HG02610 (cell line): ENCODE results near the gene SLC22A6.
"Not testable (repeated sequence)": the region's sequence is repeated elsewhere in the genome, so short reads cannot be mapped to it uniquely, and the experiment has no call there.

Experiments
- ATAC-seq: cut with Tn5 transposase; IDR thresholded peaks from one replicate; pipeline ENCODE4 v1.9.1; 2021; ENCODE audit warnings: mild to moderate bottlenecking, moderate library complexity; ENCODE audit not compliant: unreplicated experiment

The SLC22A6 gene

DNA sequence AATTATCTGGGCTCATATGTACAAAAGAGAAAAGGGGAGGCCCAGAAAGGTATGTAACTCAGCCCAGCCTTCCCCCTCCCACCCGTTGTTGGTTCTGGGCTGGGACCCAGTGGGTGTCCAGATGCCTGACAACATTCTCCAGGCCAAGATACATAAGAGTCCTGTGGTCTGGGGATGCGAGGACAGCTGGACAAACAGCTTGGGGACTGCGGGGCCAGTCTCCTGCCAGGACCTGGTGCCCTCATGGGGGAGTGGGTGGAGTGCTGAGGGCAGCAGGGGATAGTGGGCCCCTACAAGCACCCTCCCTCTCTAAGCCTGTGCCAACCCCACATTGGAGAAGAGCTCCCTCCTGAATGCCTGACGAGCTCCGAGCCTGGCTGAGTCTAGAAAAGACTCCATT is 3.5 kb upstream of the SLC22A6 start:
- no peak for ATAC-seq

DNA sequence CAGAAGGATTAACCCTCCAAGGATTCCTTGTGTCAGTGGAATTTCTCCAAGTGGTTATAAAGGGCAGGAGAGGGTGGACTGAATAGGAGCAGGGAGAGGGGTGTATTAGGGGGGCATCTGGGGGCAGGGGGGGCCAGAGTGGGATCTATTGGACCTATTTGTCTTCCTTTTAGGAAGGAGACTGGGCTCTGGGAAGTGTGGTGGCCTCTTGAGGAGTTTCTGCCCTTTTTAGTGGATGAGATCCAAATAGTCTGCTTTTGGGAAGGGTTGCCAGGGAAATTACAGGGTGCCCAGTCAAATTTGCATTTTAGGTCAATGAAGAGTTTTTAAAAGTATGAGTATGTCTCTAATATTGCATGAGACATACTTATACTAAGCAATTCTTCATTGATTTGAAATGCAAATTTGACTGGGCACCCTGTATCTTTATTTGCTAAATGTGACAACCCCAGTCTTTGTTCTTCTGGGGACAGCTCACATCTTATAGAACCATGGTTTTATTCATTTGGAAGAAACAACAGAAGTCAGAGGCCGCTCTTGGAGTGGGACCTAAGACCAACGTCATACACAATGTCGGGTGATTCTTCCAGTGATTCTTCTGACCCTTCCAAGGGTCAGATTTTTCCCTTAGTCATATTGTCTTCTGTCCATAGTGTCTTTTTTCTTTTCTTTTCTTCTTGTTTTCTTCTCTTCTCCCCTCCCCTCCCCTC is 429 bp upstream of the SLC22A6 start:
- ATAC-seq, result no peak

DNA sequence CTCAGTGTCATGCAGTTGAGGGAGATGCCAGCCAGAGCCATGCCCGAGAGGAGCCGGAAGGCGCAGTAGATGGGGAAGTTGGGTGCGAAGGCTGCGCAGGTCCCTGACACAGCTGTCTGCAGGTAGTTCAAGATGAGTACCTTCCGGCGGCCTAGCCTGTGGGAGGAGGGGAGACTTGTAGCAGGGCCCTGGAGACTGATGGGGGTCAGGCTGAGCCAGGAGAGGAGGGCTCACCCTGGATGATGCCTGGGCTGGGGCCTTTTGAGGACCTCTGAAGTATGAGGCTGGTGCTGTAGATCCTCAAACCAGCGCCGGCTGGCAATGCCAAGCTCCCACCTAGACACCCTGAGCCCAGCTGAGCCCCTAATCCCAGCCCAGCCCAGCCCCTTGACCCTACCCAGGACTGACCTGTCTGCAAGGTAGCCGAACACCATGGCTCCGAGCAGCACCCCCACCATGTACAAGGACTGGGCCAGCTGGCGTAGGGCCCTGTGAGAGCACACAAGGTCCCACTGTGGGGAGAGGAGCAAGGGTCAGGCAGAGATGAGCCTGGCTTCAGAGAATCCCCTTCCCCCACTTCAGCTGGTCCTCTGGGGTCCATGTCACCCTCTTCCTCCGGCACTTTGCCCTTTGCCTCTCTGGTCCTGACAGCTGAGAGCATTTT is 1.1 kb downstream of the SLC22A6 start:
- ATAC-seq, result no peak

DNA sequence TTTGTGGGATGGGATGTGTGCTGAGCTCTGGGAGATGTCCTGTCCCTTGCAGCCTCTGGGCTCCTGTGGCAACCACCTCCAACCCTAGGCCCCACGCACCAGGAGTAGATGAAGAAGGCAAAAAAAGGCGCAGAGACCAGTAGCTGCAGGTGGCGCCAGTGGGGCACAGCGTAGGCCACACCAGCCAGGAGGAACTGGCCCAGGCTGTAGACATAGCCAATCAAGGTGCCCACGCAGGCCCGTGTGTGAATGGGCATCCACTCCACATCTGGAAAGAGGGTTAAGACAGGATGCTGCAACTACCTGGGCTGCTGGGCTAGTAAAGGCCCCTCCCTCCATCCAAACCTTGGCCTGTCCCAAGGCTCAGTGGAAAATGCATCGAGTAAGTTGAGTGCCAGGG is 3.0 kb downstream of the SLC22A6 start:
- no peak for ATAC-seq

DNA sequence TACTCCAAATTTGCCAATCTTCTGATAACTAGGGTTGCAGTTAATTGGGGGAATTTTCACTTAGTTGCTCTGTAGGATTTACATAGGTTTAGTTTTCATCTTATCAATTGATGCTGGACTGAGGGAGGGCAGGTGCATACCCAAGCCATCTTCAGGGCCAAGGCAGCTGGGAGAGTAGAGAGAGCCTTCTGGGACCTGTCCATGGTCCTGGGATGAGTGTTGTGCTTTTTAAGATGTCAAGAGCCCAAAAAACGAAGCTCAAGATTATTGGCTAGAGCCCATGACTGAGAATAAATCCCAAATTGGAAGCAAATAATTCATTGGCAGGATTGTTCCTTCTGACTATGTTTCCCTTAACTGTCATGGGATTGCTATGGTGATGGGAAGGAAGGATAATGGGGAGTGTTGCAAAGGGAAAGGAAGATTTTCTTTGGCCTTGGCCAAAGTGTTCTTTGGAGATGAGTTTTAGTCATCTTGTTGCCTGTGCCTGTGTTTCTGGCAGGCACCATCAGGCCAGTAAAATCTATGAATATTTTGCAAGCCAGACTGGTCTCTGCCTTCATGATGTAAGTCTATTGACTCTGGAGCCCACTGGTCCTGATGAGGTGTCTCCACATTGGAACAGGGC is 4.5 kb downstream of the SLC22A6 start:
- no peak for ATAC-seq

DNA sequence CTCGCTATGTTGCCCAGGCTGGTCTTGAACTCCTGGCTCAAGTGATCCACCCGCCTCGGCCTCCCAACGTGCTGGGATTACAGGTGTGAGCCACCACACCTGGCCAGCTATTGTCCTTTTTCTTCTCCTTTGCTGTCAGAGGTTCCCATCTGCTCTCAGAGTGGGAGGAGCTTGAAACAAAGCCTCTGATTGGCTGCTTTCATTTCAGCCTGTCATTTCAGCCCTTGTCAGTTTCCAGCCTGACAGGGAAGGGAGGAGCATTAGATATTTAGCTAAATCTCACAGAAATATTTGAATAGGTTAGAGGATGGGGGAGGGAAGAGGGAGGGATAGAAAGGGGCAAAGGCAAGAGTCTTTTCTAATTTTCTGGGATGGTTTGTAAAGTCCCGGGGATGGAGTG is 8.7 kb downstream of the SLC22A6 start:
- ATAC-seq, result no peak

DNA sequence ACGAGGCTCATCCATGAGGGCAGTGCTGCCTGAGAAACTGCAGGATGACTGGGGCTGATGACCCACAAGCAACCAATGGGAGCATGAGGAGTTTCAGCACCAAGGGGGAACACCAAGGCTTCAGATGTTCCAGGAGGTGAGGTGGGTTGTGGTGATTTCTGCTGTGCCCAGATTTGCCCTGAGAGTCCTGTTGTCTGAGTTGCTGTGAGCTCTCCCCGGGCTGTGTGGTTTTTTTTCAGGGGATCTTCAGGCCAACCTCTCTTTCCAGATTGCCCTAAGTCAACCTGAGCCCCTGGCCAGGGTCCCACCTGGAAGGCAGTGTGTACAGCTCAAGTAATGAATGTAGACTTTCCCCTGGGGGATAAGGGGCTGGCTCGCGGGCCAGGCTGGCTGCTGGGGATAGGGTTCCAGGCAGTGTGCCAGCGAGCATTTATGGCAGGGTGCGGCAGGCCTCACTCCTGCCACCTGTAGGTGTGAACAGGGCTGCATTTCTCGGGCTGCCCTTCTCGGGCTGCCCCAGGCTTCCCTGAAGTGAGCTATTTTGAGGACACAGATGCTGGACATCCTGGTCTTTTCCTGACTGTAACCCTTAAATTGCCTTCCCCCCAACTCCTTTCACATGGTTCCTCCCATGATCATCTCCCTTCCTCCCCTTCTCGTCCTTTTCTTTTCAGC is 9.8 kb downstream of the SLC22A6 start:
- no peak for ATAC-seq

DNA sequence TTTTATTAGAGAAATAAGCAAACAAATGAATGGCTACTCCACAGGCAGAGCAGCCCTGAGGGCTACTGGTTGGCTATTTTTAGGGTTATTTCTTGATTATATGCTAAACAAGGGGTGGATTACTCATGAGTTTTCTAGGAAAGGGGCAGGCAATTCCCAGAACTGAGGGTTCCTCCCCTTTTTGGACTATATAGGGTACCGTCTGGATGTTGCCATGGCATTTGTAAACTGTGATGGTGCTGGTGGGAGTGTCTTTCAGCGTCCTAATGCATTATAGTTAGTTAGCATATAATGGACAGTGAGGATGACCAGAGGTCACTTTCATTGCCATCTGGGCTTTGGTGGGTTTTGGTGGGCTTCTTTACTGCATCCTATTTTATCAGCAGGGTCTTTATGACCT is 19.2 kb downstream of the SLC22A6 start:
- no peak for ATAC-seq

DNA sequence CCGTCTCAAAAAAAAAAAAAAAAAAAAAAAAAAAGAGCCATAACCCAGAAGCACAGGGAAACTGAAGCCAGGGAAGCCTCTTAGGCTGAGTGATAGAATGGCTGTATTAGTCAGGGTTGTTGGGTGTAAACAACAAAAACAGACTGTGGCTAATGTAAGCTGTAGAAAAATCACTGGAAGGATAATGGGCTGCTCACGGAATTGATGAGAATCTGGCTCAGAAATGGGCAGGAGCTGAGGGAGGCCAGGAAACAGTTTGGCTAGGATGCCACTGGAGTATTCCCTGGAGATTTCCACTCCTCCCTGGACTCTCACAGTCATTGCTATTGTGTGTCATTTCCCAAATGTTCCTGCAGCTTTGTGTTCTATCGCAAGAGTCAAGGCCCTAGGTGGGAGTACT is 22.4 kb downstream of the SLC22A6 start:
- ATAC-seq, result no peak

DNA sequence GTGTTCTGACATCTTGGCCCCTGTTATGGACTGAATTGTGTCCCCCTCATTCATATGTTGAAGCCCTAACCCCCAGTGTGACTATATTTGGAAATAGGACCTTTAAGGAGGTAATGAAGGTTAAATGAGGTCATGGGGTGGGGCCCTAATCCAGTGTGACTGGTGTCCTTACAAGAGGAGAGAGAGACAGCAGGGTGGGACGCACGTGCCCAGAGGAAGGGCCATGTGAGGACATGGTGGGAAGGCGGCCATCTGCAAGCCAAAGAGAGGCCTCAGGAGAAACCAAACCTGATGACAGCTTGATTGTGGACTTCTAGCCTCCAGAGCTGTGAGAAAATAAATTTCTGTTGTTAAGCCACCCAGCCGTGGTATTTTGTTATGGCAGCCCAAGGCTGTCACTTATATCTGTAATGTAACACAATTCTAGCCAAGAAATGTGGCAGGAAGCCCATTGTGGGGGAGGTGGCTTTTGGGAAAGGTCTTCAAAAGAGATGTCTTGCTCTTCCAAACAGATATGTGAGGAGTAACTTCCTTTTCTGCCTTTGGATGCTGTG is 23.7 kb downstream of the SLC22A6 start:
- no peak for ATAC-seq

DNA sequence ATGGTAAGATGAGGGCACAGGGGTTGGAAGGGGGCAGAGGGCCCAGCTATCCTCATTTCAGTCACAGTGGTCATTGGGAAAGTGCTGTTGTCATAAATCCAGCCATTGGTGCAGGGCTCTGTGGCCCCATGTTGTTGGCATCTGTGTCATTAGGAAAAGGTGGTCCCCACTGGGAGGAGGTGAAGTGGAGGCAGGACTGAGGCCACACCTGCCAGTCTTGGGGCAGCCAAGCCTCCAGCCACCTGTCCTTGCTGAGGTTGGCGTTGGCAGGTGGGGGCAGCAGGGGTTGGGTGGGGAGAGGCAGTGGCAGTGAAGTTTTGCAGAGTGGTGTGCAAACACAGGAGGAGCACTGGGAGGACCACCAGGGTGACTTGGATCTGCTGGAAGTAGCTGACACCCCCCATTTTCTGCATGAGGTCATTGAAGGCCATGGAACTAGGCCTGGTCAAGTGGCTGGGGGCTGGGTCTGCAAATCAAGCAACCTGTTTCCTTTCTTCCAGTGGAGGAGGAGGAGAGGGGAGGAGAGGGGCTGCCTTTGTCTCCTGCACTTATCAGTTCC is 25.3 kb downstream of the SLC22A6 start:
- ATAC-seq, result no peak

DNA sequence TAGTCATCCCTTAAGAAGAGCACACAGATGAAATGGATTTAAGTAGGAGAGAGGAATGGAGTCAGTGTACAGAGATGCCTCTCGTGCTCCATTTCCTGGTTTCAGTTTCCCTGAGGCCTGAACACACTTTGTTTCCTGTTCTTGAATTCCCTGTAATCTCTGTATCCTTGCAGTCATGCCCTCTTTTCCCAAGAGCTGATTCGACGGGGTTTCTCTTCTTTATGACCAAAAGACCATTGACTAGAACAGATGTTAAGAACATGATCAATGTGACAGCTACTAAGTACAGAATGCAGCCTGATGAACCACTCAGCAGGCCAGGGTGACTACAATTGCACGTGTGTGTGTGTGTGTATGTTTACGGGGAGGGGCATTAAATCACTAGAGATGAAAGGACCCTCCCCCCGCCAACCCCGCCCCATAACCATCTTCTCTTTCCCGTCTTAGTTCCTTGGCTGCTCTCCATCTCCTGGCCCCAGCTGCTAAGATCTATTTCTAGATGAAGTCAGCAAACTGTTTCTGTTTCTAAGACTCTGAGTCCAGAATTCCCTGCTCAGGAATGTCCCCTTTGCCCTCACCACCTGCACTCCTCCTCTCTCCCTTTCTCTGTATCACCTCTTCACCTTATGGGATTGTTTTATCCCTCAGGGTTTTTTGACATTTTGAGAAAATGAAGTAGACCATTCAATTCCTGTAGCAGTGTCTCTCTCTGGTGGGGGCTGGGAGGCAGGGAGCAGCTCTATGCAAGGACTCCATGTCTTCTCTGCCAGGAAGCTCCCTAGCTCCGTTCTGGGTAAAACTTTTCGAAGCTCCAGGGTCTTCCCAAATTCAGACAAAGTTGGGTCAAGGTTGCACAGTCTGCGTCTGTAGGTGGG is 26.0 kb downstream of the SLC22A6 start:
- no peak for ATAC-seq

DNA sequence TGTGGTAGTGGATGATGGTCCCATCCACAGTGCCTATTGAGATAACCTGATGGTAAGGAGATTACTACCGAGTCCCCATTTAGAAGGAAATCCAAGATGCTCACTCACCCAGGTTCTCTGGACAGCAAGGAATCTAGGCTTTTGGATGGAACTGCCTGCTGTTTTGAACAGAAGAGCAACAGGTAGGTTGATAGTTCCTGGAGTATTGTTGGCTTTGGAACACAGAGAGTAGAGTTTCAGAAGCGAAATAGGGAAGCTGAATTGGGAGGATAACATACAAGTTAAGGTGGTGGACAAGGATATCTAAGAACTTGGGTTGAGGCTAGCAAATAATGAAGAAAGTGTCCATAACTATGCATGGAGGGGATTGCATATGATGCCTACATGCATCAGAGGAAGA is 27.6 kb downstream of the SLC22A6 start:
- no peak for ATAC-seq

DNA sequence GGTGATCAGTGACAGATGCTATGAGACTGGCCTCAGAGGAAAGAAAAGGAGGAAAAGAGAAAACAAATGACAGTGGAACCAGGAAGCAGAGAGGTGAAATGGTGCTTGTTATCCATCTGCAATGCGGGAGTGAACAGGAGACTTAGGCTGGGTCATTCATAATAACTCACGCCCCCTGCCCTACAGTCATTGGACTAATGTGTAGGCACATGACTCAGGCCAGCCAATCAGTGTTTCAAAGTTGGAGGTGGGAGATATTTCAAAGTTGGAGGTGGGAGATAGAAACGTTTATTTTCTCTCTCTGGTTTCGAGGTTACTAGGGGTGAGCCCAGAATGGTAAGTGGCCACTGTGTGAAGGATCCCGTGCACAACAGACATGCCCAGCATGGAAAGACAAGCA is 30.3 kb downstream of the SLC22A6 start:
- ATAC-seq, result no peak

DNA sequence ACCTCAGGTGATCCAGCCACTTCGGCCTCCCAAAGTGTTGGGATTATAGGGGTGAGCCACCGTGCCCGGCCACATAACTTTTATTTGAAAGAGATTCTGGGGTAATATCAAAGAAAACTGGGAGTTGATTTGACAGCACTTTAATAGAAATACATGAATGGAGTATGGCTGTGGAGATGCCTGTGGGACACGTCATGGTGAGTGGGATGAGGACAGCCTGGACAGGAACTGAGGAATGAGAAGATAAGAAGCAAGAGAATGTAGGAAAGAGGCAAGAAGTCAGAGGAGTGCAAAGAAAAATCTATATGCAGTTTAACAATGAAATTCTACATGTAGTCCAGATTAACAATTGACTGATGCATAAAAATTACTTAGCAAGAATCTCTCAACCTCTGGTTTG is 31.0 kb downstream of the SLC22A6 start:
- no peak for ATAC-seq

DNA sequence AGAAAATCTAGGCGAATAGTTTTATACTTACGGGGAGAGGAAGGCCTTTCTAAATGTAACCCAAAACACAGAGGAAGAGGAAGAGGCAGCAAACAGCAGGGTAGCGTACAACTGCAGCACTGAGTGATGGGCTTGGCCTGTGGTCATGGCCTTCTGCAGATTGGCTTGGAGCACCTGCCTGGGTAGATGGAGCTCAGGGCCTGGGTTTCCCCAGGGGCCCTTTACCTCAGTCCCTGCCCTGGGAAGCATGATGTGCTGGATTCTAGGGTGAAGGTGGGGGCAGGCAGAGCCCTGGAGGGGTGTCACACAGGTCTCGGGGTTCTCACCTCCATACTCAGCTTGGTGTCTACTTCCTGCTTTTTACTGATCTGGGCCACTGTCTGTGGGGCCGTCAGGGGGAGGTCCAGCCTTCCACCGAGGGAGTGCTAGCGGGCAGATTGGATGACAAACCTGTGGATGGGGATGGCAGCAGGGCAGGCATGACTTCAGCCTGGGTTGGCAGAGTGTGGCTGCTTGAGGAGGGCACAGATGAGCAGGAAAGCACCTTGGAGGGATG is 35.9 kb downstream of the SLC22A6 start:
- no peak for ATAC-seq

DNA sequence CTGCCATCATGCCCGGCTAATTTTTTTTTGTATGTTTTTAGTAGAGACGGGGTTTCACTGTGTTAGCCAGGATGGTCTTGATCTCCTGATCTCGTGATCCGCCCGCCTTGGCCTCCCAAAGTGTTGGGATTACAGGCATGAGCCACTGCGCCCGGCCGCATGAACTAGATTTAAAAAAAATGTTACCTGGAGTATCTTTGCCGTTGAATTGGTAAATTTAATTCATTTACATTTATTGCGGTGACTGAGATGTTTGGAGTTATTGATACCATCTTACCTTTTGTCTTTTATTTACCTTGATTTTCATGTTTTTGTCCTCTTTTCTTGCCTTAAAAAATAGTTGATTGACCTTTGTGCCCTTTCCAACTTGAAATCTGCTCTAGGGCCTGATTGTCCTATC is 39.2 kb downstream of the SLC22A6 start:
- not testable (repeated sequence) for ATAC-seq

DNA sequence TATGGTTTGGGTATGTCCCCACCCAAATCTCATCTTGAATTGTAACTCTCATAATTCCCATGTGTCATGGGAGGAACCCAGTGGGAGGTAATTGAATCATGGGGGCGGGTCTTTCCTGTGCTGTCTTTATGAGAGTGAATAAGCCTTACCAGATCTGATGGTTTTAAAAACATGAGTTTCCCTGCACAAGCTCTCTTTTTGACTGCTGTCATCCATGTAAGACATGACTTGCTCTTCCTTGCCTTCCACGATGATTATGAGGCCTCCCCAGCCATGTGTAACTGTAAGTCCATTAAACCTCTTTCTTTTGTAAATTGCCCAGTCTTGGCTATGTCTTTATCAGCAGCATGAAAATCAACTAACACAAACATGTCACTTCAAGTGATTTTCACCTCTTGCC is 47.2 kb downstream of the SLC22A6 start:
- ATAC-seq, result not testable (repeated sequence)

DNA sequence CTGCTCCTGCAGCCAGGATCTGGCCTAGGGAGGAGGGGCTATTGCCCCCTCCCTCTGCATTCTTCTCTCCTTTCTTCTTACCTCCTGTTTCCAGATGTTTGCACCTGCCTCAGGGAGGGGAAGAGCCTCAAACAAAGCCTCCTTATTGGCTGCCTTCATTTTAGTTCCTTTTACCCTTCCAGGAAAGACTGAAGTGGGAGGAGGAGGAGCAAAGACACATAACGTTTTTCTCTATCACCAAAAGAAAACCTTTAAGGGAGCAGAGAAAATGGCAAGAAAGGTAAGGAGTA is 50.3 kb downstream of the SLC22A6 start:
- no peak for ATAC-seq
